ENCODE measurements around the gene EXD2.
"Not testable (repeated sequence)": the region's sequence is repeated elsewhere in the genome, so short reads cannot be mapped to it uniquely, and the experiment has no call there.

Gene EXD2

DNA sequence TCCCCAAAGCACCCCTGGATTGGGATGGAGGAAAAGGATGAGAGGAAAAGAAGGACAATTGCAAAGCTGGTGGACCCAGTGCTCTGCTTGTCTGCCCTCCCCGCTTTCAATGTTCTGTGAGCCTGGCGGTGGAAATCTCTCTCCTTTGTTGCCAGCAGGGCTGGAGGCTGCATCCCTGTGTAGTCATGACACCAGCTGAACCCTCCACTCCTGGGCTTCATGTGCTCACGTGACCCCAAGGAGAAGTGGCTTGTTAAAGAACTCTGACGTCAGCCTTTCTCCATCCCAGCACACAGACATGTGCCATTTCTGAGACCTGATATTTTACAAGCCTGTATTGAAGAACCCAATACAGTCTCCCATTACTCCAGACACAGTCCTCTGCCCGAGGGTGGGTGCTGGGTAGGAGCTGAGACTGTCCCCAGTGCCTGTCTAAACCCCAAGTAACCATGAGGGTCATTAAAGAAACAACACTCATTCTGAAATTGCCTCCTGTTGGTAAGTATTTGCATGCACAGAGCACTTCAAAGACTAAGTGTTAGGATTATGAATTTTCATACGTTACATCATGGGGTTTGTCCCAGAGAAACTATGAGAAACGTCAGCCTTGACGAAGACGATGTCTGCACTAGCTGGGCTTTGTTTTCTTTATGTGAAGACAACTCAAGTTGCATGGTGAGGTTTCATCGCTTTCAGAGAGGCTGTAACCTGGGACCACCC lies 90.3 kb downstream of the EXD2 start:
- no peak for DNase-seq (ENCODE audit: low spot score)

- no peak for DNase-seq (ENCODE audit: low spot score)
These were observed 91.2 kb downstream of the EXD2 start for GRCh38 chr14:69282448-69282847.

DNA sequence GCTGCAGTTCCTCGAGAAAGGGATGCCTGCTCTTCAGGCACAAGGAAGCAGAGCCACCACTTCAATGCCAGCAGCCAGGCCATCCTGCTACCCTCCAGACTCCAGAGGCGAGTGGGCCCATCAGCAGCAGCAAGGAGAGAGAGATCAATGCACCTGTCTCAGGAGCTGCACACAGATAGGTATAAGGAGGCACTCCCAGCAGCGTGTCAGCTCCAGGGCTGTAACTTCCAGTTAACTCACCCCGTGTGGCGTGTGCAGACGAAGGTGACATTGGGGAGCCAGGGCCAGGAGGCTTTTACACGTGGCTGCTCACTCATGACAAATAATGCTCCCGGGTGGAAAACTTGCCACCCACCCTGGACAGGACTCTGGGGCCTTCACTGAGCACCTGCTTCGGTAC lies 92.9 kb downstream of the EXD2 start:
- no peak for DNase-seq (ENCODE audit: low spot score)

DNA sequence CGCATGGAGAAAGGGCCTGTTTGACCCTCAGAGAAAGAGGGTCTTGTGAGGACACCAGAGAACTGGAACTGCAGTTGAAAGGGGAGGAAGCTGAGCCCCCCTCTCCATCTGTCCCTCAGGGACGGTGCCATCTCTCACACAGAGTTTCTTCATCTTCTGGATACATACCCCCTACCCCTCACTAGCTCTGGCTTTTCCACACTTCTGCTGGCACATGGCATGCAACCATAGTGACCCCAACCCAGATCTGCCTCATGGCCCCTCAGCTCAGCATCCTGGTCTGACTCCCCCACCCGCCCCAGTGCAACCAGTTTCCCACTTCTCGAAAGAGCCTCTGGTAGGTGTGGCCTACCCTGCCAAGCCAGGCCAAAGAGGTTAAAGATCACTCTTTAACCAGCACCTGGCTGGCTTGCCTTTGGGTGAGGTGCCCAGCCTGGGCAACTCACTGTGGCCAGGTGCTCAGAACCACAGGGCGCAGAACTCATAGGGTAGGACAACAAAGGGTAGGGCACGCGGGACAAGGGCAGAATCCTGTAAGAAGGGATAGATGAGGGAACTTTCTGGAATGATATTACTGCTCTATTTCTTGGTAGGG lies 94.5 kb downstream of the EXD2 start:
- DNase-seq (ENCODE audit: low spot score) = no peak

GRCh38 chr14:69287098-69288010 lies 96.1 kb downstream of the EXD2 start:
- no peak for DNase-seq (ENCODE audit: low spot score)

GRCh38 chr14:69288011-69288771 lies 96.9 kb downstream of the EXD2 start:
- no peak for DNase-seq (ENCODE audit: low spot score)

GRCh38 chr14:69288956-69289705 lies 97.8 kb downstream of the EXD2 start:
- DNase-seq (ENCODE audit: low spot score) = no peak

- DNase-seq (ENCODE audit: low spot score) = no peak
These were observed 98.7 kb downstream of the EXD2 start for GRCh38 chr14:69289811-69290520.

DNA sequence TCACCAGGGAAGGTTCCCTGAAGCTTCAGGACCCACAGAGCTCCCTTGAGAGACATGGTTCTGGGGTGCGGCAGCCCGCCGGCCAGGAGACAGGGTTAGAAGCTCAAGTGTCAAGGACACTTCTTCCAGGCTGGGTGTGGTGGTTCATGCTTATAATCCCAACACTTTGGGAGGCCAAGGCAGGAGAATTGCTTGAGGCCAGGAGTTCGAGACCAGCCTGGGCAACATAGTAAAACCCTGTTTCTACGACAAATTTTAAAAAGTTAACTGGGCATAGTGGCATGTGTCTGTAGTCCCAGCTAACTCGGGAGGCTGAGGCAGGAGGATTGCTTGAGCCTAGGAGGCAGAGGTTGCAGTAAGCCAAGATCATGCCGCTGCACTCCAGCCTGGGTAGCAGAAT lies 99.6 kb downstream of the EXD2 start:
- not testable (repeated sequence) for DNase-seq (ENCODE audit: low spot score)

DNA sequence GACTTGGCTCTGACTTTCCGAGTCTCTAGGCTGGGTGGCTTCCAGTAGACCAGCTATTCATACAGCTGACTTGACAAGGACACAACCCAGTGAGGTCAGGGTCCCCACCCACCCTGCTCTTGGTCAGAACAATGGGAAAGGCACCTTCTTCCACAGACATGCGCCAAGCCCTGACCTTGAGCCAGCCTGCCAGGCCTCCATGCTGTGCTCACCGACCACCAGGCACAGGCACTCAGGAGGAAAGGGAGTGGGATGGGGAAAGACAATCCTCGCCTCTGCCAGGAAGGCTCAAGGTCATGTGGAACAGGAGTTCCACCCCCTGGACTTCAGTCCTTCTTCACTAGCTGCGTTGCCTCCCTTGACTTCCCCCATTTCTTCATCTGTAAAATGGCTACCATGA lies 100.1 kb downstream of the EXD2 start:
- no peak for DNase-seq (ENCODE audit: low spot score)

DNA sequence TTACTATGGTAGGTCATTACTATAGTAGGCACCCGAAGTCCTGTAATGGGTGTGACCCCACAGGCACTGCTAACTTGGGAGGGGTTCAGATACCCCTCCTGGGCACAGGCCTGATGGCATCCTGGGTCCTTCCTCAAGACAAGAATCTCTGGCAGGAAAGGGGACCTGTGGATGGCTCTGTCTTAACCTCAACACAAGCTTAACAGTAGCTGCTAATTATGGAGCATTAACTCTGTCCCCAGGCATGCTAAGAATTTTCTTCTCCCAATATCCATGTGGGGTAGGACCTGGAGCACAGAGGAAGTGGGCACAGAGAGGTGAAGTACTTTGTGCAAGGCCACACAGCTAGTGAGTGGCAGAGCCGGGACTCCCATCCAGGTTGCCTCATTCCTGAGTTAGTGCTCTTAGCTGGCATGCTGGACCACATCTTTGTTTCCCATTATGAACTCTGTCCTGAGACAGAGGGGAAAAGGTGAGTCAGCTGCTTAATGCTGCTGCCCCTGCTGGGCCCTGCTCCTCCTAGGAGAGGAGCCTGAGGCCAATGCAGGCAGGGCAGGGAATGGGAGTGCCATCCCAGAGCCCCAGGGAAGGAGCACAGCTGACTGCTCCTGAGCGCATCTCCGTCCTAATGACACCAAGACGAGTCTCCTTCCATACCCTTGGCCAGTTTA lies 100.7 kb downstream of the EXD2 start:
- no peak for DNase-seq (ENCODE audit: low spot score)
